Lower leg skin (tissue), 3 donors: ENCODE results near the gene DOCK1.

Experiments used
- POLR2A ChIP-seq, 2 donors: fragments of 450-650 bp; IDR thresholded peaks; one replicate each; pipeline ENCODE4 v1.6.1; 2016 to 2017; ENCODE audit warnings: antibody characterized with exemption in 2 of 2, mild to moderate bottlenecking in 1 of 2, moderate library complexity in 1 of 2
- TF ChIP-seq, protein P1 (sequence below), 3 donors: fragments of 450-650 bp; IDR thresholded peaks; one replicate each; pipeline ENCODE4 v1.5.1; 2016; ENCODE audit warnings: antibody characterized with exemption in 3 of 3, mild to moderate bottlenecking in 3 of 3, moderate library complexity in 2 of 3

DNA sequence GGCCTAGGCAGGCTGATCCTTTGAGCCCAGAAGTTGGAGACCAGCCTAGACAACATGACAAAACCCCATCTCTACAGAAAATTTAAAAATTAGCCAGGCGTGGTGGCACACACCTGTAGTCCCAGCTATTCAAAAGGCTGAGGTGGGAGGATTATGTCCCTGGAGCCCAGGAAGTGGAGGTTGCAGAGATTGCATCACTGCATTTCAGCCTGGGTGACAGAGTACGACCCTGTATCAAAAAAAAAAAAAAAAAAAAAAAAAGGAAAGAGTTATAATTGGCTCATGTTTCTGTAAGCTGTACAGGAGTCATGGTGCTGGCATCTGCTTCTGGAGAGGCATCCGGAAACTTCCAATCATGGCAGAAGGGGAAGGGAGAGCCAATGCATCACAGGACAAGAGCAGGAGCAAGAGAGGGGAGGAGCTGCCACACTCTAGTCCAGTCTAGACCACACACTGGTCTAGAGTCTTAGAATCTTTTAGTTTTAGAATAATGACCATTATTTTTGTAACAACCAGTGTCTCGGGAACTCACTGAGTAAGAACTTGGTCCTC lies 16.8 kb downstream of the DOCK1 start:
- TF ChIP-seq, protein P1, sequence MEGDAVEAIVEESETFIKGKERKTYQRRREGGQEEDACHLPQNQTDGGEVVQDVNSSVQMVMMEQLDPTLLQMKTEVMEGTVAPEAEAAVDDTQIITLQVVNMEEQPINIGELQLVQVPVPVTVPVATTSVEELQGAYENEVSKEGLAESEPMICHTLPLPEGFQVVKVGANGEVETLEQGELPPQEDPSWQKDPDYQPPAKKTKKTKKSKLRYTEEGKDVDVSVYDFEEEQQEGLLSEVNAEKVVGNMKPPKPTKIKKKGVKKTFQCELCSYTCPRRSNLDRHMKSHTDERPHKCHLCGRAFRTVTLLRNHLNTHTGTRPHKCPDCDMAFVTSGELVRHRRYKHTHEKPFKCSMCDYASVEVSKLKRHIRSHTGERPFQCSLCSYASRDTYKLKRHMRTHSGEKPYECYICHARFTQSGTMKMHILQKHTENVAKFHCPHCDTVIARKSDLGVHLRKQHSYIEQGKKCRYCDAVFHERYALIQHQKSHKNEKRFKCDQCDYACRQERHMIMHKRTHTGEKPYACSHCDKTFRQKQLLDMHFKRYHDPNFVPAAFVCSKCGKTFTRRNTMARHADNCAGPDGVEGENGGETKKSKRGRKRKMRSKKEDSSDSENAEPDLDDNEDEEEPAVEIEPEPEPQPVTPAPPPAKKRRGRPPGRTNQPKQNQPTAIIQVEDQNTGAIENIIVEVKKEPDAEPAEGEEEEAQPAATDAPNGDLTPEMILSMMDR (IDR thresholded peaks at IDR 0.05), result no peak
- no peak for TF ChIP-seq POLR2A (IDR thresholded peaks at IDR 0.05)
